Measurements from ENCODE around the gene TSFM.

DNA sequence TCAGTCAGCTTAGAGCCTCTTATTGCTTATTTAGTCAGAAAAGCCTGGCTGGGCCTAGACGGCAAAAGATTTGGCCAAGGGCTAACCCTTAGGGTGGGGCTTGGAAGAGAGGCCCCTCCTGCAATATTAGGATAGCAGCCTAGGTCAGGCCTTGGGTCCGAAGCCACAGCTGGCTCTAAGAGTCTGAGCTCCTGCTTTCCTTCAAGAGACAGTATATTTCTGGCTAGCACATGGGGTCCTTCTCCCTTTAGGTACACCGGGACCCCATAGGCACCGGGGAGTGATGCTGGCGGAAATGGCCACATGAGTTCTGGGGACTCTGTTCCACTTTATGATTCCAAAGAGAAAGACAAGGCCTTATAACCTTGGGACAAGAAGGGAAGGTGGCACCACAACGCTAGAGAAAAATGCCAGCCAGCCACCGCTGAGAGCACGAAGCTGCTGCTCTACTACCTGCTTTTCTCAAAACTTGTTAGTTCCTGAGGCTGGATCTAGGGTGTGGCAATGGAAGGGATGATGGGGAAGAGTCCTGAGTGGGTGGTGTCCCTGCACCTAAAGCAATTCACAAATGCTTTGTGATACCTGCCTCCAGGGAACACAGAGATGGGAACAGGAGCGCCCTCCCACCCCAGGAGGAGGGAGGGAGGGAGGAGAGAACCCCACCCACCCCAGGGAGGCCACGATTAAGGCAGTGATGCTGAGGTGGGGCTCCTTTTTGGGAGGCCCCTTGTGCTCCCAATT lies 39.1 kb downstream of the TSFM start:
- TF ChIP-seq, protein P1, sequence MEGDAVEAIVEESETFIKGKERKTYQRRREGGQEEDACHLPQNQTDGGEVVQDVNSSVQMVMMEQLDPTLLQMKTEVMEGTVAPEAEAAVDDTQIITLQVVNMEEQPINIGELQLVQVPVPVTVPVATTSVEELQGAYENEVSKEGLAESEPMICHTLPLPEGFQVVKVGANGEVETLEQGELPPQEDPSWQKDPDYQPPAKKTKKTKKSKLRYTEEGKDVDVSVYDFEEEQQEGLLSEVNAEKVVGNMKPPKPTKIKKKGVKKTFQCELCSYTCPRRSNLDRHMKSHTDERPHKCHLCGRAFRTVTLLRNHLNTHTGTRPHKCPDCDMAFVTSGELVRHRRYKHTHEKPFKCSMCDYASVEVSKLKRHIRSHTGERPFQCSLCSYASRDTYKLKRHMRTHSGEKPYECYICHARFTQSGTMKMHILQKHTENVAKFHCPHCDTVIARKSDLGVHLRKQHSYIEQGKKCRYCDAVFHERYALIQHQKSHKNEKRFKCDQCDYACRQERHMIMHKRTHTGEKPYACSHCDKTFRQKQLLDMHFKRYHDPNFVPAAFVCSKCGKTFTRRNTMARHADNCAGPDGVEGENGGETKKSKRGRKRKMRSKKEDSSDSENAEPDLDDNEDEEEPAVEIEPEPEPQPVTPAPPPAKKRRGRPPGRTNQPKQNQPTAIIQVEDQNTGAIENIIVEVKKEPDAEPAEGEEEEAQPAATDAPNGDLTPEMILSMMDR (IDR thresholded peaks at IDR 0.05) = no peak
- TF ChIP-seq OVOL2 (CRISPR knock-in tag; IDR thresholded peaks at IDR 0.05; ENCODE audit: borderline replicate concordance) (no peak), ZNF232 (CRISPR knock-in tag; IDR thresholded peaks at IDR 0.05) (no peak), MLX (CRISPR knock-in tag; IDR thresholded peaks at IDR 0.05) (no peak), MXD4 (CRISPR knock-in tag; IDR thresholded peaks at IDR 0.05; ENCODE audit: borderline replicate concordance) (no peak), ATF1 (CRISPR knock-in tag; IDR thresholded peaks at IDR 0.05) (no peak), ATF2 (CRISPR knock-in tag; IDR thresholded peaks at IDR 0.05; ENCODE audit: borderline replicate concordance, low read depth) (no peak), TEAD4 (CRISPR knock-in tag; IDR thresholded peaks at IDR 0.05) (no peak), ZNF263 (CRISPR knock-in tag; IDR thresholded peaks at IDR 0.05; ENCODE audit: low read depth) (no peak)
- TF ChIP-seq, protein P2, sequence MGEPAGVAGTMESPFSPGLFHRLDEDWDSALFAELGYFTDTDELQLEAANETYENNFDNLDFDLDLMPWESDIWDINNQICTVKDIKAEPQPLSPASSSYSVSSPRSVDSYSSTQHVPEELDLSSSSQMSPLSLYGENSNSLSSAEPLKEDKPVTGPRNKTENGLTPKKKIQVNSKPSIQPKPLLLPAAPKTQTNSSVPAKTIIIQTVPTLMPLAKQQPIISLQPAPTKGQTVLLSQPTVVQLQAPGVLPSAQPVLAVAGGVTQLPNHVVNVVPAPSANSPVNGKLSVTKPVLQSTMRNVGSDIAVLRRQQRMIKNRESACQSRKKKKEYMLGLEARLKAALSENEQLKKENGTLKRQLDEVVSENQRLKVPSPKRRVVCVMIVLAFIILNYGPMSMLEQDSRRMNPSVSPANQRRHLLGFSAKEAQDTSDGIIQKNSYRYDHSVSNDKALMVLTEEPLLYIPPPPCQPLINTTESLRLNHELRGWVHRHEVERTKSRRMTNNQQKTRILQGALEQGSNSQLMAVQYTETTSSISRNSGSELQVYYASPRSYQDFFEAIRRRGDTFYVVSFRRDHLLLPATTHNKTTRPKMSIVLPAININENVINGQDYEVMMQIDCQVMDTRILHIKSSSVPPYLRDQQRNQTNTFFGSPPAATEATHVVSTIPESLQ (CRISPR knock-in tag; IDR thresholded peaks at IDR 0.05) = no peak
- TF ChIP-seq, protein P3, sequence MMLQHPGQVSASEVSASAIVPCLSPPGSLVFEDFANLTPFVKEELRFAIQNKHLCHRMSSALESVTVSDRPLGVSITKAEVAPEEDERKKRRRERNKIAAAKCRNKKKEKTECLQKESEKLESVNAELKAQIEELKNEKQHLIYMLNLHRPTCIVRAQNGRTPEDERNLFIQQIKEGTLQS (CRISPR knock-in tag; conservative IDR thresholded peaks at IDR 0.05) = no peak
- TF ChIP-seq, protein P4, sequence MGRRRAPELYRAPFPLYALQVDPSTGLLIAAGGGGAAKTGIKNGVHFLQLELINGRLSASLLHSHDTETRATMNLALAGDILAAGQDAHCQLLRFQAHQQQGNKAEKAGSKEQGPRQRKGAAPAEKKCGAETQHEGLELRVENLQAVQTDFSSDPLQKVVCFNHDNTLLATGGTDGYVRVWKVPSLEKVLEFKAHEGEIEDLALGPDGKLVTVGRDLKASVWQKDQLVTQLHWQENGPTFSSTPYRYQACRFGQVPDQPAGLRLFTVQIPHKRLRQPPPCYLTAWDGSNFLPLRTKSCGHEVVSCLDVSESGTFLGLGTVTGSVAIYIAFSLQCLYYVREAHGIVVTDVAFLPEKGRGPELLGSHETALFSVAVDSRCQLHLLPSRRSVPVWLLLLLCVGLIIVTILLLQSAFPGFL (CRISPR knock-in tag; IDR thresholded peaks at IDR 0.05; ENCODE audit: borderline replicate concordance) = no peak
- TF ChIP-seq, protein P5, sequence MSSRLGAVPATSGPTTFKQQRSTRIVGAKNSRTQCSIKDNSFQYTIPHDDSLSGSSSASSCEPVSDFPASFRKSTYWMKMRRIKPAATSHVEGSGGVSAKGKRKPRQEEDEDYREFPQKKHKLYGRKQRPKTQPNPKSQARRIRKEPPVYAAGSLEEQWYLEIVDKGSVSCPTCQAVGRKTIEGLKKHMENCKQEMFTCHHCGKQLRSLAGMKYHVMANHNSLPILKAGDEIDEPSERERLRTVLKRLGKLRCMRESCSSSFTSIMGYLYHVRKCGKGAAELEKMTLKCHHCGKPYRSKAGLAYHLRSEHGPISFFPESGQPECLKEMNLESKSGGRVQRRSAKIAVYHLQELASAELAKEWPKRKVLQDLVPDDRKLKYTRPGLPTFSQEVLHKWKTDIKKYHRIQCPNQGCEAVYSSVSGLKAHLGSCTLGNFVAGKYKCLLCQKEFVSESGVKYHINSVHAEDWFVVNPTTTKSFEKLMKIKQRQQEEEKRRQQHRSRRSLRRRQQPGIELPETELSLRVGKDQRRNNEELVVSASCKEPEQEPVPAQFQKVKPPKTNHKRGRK (CRISPR knock-in tag; IDR thresholded peaks at IDR 0.05; ENCODE audit: borderline replicate concordance) = no peak
